C4-2B (cell line): Measurements from ENCODE around the gene CD300LG.

Experiments used
- ZFX ChIP-seq: fragments of 450-650 bp; IDR thresholded peaks from 2 replicates; pipeline ENCODE4 v1.6.1; 2017
- TF ChIP-seq, protein P1 (sequence below): fragments of 450-650 bp; conservative IDR thresholded peaks from 2 replicates; pipeline ENCODE4 v1.5.1; 2017; ENCODE audit warnings: mild to moderate bottlenecking

DNA sequence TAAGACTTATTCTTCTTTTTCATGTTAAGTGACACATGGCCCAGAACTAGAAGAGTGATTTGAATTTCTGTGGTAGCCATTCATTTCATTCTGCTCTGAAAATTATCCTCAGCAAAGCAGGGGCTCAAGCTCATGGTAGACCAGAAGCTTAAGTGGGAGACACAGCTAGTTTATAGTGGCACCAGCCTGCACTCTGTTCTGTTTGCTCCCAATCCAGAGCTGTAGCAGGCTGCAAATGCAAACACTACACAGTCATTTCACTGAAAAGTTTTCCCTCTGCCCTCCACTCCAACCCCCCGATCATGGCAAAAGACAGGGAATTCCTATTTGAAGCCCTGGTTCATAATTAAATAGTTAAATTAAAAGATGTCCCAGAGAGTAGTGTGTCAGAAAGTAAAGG is 43.3 kb downstream of the CD300LG start:
- TF ChIP-seq, protein P1, sequence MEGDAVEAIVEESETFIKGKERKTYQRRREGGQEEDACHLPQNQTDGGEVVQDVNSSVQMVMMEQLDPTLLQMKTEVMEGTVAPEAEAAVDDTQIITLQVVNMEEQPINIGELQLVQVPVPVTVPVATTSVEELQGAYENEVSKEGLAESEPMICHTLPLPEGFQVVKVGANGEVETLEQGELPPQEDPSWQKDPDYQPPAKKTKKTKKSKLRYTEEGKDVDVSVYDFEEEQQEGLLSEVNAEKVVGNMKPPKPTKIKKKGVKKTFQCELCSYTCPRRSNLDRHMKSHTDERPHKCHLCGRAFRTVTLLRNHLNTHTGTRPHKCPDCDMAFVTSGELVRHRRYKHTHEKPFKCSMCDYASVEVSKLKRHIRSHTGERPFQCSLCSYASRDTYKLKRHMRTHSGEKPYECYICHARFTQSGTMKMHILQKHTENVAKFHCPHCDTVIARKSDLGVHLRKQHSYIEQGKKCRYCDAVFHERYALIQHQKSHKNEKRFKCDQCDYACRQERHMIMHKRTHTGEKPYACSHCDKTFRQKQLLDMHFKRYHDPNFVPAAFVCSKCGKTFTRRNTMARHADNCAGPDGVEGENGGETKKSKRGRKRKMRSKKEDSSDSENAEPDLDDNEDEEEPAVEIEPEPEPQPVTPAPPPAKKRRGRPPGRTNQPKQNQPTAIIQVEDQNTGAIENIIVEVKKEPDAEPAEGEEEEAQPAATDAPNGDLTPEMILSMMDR, result no peak
- TF ChIP-seq ZFX, result no peak
